Skin of body (tissue), 3 donors: Measurements from ENCODE around the gene DIAPH2. TPM values are rescaled to one million over a fixed set of nuclear protein-coding genes. Genes with fewer than 3 reads are reported as not detected.

Experiments
- DNase-seq: peaks from one replicate; lab custom pipeline; 2025; lab: John Stamatoyannopoulos, UW
- small RNA-seq: library from RNA; depleted of rRNA; stranded (forward); fragments of <200 nt; gene quantifications from one replicate; pipeline ENCODE3, GENCODE V24; 2014; ENCODE audit warnings: low replicate concordance
- total RNA-seq: library from RNA; depleted of rRNA; stranded (reverse); fragments of >200 nt; gene quantifications from one replicate; pipeline ENCODE4 v1.2.3, GENCODE V29; 2014

Gene DIAPH2
- total RNA-seq, 1 donor from 2014 or later, result 24.5 TPM

DNA sequence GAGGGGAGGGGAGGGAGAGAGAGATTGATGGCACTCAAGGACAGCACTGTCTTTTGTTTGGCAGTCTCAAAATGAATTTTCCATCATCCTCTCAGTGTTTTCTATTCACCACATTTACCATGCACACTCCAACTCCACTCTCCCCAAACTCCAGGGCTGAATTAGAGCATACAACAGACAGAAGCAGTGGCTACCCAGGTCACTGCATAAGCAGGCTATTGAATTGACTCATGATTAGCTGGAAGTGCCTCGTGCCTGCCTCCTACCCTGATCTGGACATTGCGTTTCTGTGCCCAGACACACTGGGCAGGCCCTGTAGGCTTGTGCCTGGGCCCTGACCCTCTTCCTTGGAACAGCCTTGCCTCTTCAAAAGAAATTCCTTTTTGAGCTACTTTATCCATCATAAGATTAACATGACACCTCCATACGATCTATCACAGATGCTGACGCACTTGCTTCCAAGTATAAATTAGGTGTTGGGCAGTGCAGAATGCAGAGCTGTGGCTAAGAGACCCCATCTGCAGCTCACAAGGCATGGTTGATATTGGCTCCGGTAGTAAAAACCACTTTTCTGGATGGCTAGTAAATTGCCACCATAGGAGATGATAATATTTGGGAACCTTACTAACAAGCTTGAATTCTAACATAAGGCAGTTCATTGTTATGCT is 952.0 kb downstream of the DIAPH2 start:
- DNase-seq, result no peak

DNA sequence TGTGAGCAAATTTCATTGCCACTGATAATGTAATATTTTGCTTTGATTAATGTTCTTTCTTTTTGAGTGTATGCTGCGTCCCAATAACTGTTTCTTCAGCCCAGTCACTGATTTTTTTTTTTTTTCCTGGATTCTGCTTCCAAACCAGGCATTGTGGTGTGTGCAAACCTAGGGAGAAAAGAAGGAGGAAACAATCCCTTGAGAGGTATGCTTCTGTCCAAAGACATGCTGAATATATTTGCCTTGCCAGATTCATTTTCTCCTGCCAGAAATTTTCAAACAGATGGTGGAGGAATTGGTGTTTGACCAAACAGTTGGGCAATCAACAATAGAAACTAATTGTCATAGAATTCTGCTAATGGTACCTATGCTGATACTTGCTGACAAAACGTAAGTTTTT is 952.6 kb downstream of the DIAPH2 start:
- DNase-seq, result no peak

DNA sequence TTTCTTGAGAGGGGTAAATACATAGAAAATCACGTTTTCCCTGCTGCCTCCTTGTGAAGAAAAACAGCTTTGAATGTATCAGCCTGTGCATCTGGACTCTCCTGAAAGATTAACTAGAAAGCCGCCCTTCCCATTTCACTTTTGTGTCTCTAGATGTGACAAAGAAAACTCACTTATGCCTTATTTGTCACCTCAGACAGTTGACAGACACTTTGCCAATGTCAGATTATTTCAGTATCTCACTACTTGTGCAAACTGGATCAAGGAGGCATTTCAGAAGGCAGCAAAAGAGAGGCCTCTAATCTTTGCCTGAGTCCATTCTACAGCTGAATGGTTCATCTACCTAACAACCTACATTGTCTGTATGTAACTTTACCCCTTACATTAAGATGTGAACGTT is 954.0 kb downstream of the DIAPH2 start:
- DNase-seq, result no peak

DNA sequence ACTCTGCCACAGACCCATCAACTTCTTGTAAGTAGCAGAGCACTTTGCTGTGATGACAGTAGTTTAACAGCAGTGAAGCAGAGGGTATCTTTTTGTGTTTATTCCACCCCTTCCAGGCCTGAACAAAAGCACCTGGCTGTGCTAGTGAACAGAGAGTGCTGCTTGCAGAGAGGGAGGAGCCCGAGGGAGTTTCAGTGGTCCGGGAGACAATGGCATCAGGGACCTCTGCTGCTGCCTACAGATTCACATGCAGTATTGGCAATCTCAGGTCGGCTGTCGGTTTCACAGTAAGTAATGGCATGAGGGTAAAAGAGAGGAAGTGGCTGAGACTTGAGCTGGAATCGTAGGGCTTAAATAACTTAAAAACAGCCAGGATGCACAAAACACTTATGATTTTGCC is 954.9 kb downstream of the DIAPH2 start:
- DNase-seq, result no peak

Small RNA genes within 50 kb of the gene (small RNA-seq; reads per million reads assigned to genes)
- not detected for gene RF00017
- not detected for gene RF00019
- not detected for gene RN7SL74P

Other genes starting within 250 kb of the DIAPH2 start
- 3.8 TPM for gene RPA4, start 199.1 kb downstream of the DIAPH2 start, total RNA-seq